Measurements from ENCODE around the gene RD3L. TPM values are rescaled to one million over a fixed set of nuclear protein-coding genes. Genes with fewer than 3 reads are reported as not detected.

The RD3L gene
- total and polyA plus RNA-seq, 2 of the 13 experiments (the other 11 are each of a cell fraction or from before 2014, with no cell fraction given), result not detected

DNA sequence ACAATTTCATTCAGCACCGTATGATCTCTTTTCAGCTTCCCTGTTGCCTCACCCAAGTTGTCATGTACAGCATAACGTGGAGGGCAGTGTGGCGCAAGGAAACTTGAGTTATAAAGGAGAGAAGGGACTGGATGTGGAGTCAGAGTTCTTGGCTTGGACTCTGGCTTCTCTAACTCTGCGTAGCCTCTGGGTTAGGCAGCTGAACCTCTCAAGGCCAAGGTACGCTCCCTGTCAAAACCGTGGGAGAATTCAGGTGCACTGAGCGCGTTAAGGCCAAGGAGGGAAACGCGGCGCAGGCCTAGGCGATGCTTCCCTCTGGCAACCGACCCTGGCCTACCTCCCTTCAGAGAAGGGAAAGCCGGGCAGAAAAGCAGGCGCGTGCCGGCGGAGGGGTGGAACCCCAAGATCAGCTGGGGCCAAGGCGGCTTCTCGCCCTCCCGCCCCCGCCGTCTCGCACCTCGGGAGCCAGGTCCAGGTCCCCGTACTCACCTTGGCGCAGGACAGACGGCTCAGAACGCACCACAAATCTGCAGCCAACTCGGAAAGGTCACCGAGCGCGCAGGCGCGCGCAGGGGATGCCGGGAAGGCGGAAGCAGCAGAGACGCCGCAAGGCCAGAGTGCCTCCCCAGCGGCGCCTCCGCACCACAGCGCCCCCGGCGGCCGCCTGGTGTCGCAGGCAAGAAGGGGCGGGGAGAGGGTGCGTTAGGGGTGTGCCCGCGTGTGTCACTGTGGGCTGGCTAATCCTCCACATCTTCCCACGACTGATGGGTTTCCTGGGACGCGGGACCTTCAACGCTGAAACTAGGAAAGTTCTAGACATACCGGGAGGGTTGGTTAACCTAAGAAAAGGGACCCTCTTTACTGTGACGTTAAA lies 21.1 kb downstream of the RD3L start (continued):
- TF ChIP-seq POLR2G (IDR thresholded peaks at IDR 0.05; ENCODE audit: low read depth, low read length) (peak; percentile 90), DR1 (CRISPR knock-in tag; IDR thresholded peaks at IDR 0.05) (peak; percentile 73), ZNF484 (CRISPR knock-in tag; IDR thresholded peaks at IDR 0.05; ENCODE audit: borderline replicate concordance, low read depth) (no peak), NPAS2 (CRISPR knock-in tag; IDR thresholded peaks at IDR 0.05; ENCODE audit: borderline replicate concordance) (no peak), KLF12 (CRISPR knock-in tag; IDR thresholded peaks at IDR 0.05; ENCODE audit: borderline replicate concordance) (peak; percentile 77; the same call in 1 of the 2 replicates), ZNF207 (IDR thresholded peaks at IDR 0.05; ENCODE audit: borderline replicate concordance) (no peak), ZNF720 (CRISPR knock-in tag; IDR thresholded peaks at IDR 0.05) (no peak), NR2C2 (CRISPR knock-in tag; IDR thresholded peaks at IDR 0.05; ENCODE audit: borderline replicate concordance) (peak; percentile 82), SIX1 (CRISPR knock-in tag; IDR thresholded peaks at IDR 0.05; ENCODE audit: borderline replicate concordance) (no peak), ZNF672 (CRISPR knock-in tag; IDR thresholded peaks at IDR 0.05) (no peak), ZNF724P (CRISPR knock-in tag; IDR thresholded peaks at IDR 0.05; ENCODE audit: borderline replicate concordance) (peak; percentile 93), MZF1 (CRISPR knock-in tag; IDR thresholded peaks at IDR 0.05; ENCODE audit: borderline replicate concordance) (no peak), CBX5 (CRISPR knock-in tag; IDR thresholded peaks at IDR 0.05; ENCODE audit: borderline replicate concordance) (peak; percentile 94; the same call in 1 of the 2 replicates), NR1H2 (CRISPR knock-in tag; IDR thresholded peaks at IDR 0.05; ENCODE audit: borderline replicate concordance, low read depth) (no peak), THYN1 (CRISPR knock-in tag; IDR thresholded peaks at IDR 0.05; ENCODE audit: borderline replicate concordance, low read depth) (no peak), ZNF33B (CRISPR knock-in tag; IDR thresholded peaks at IDR 0.05) (no peak)
- TF ChIP-seq, protein P1, sequence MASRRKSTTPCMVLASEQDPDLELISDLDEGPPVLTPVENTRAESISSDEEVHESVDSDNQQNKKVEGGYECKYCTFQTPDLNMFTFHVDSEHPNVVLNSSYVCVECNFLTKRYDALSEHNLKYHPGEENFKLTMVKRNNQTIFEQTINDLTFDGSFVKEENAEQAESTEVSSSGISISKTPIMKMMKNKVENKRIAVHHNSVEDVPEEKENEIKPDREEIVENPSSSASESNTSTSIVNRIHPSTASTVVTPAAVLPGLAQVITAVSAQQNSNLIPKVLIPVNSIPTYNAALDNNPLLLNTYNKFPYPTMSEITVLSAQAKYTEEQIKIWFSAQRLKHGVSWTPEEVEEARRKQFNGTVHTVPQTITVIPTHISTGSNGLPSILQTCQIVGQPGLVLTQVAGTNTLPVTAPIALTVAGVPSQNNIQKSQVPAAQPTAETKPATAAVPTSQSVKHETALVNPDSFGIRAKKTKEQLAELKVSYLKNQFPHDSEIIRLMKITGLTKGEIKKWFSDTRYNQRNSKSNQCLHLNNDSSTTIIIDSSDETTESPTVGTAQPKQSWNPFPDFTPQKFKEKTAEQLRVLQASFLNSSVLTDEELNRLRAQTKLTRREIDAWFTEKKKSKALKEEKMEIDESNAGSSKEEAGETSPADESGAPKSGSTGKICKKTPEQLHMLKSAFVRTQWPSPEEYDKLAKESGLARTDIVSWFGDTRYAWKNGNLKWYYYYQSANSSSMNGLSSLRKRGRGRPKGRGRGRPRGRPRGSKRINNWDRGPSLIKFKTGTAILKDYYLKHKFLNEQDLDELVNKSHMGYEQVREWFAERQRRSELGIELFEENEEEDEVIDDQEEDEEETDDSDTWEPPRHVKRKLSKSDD (CRISPR knock-in tag; IDR thresholded peaks at IDR 0.05; ENCODE audit: low read depth), result peak; percentile 77; the same call in 1 of the 2 replicates
- TF ChIP-seq, protein P2, sequence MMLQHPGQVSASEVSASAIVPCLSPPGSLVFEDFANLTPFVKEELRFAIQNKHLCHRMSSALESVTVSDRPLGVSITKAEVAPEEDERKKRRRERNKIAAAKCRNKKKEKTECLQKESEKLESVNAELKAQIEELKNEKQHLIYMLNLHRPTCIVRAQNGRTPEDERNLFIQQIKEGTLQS (CRISPR knock-in tag; IDR thresholded peaks at IDR 0.05), result peak; percentile 25; the same call in 1 of the 2 replicates
- TF ChIP-seq, protein P3, sequence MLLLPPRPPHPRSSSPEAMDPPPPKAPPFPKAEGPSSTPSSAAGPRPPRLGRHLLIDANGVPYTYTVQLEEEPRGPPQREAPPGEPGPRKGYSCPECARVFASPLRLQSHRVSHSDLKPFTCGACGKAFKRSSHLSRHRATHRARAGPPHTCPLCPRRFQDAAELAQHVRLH (CRISPR knock-in tag; IDR thresholded peaks at IDR 0.05; ENCODE audit: borderline replicate concordance, low read depth), result peak; percentile 96; the same call in 1 of the 2 replicates
- TF ChIP-seq, protein P4, sequence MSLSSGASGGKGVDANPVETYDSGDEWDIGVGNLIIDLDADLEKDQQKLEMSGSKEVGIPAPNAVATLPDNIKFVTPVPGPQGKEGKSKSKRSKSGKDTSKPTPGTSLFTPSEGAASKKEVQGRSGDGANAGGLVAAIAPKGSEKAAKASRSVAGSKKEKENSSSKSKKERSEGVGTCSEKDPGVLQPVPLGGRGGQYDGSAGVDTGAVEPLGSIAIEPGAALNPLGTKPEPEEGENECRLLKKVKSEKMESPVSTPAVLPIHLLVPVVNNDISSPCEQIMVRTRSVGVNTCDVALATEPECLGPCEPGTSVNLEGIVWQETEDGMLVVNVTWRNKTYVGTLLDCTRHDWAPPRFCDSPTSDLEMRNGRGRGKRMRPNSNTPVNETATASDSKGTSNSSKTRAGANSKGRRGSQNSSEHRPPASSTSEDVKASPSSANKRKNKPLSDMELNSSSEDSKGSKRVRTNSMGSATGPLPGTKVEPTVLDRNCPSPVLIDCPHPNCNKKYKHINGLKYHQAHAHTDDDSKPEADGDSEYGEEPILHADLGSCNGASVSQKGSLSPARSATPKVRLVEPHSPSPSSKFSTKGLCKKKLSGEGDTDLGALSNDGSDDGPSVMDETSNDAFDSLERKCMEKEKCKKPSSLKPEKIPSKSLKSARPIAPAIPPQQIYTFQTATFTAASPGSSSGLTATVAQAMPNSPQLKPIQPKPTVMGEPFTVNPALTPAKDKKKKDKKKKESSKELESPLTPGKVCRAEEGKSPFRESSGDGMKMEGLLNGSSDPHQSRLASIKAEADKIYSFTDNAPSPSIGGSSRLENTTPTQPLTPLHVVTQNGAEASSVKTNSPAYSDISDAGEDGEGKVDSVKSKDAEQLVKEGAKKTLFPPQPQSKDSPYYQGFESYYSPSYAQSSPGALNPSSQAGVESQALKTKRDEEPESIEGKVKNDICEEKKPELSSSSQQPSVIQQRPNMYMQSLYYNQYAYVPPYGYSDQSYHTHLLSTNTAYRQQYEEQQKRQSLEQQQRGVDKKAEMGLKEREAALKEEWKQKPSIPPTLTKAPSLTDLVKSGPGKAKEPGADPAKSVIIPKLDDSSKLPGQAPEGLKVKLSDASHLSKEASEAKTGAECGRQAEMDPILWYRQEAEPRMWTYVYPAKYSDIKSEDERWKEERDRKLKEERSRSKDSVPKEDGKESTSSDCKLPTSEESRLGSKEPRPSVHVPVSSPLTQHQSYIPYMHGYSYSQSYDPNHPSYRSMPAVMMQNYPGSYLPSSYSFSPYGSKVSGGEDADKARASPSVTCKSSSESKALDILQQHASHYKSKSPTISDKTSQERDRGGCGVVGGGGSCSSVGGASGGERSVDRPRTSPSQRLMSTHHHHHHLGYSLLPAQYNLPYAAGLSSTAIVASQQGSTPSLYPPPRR (CRISPR knock-in tag; IDR thresholded peaks at IDR 0.05; ENCODE audit: borderline replicate concordance), result no peak
